ENCODE measurements around the gene MORN1. TPM values are rescaled to one million over a fixed set of nuclear protein-coding genes. Genes with fewer than 3 reads are reported as not detected.

MORN1 gene
- total and polyA plus RNA-seq, 9 of the 15 experiments (the other 6 are each of a cell fraction or from before 2014, with no cell fraction given): 0.24 to 9.3 (median 4.2) TPM

- Histone ChIP-seq H3K27ac (ENCODE audit: extremely low read depth, low read depth, low read length) (no peak overlapping the region), H3K4me3 (no peak overlapping the region), H2AFZ (ENCODE audit: low read depth, low read length) (no peak overlapping the region), H3K79me2 (ENCODE audit: control insufficient read depth, insufficient read depth, low read length) (peaks cover 4% of the 10 kb centered on the region; the same call in 1 of the 3 replicates), H3K27me3 (ENCODE audit: control insufficient read depth in 2 of 2, insufficient read depth in 2 of 2, low read length in 2 of 2) (no peaks in the 10 kb centered on the region), H3K9me1 (ENCODE audit: control insufficient read depth, insufficient read depth, low read length) (no peaks in the 10 kb centered on the region), H3K4me1 (replicated peaks in 1 of 2; ENCODE audit: control insufficient read depth in 2 of 2, insufficient read depth in 2 of 2, low read length in 2 of 2) (peaks cover 0 to 37% of the 10 kb centered on the region in 2 experiments; a peak in 1 of 5 replicates), H3K9me3 (replicated peaks; ENCODE audit: control insufficient read depth, insufficient read depth, low read depth, low read length) (no peaks in the 10 kb centered on the region), H4K20me1 (replicated peaks; ENCODE audit: control insufficient read depth, insufficient read depth, low read length) (peaks cover 9% of the 10 kb centered on the region; the same call in 1 of the 2 replicates), H3K36me3 (ENCODE audit: control insufficient read depth, insufficient read depth, low read length) (peaks cover 87% of the 10 kb centered on the region), H3K9ac (ENCODE audit: insufficient read depth in 1 of 2, low read depth in 2 of 2, low read length in 2 of 2) (0 out of 4 replicates have a peak overlapping the region, but pooled peaks of 1 of the 2 experiments have one; percentile 31), H3K4me2 (ENCODE audit: insufficient read depth, low read length) (no peak overlapping the region)
- FAIRE-seq (no peak), DNase-seq (ENCODE audit: extremely low read depth in 1 of 4, low spot score in 3 of 4) (no peak), ATAC-seq (no peak)
- intact Hi-C loops (cut with micrococcal nuclease): no loop called here
- BruUV-seq (replicated peaks): no TSS peak
- CTCF ChIA-PET (ENCODE audit: low intra/inter-chr PET ratio): no interaction called here
- POLR2A ChIA-PET: interaction anchor here (1.0 kb wide), 1 partner anchor 86 kb away, joined by 3 read pairs; no protein-coding TSS in a partner anchor
- in situ Hi-C loops (cut with MboI): no loop called here
- peak; percentile 49; the same call in 1 of the 2 replicates for TF ChIP-seq RBFOX2 (IDR thresholded peaks at IDR 0.05; ENCODE audit: low read depth, low read length)
- TF ChIP-seq THAP7 (CRISPR knock-in tag; IDR thresholded peaks at IDR 0.05): no peak
- TF ChIP-seq LCOR (CRISPR knock-in tag; IDR thresholded peaks at IDR 0.05): no peak
- TF ChIP-seq NFIX (CRISPR knock-in tag; IDR thresholded peaks at IDR 0.05; ENCODE audit: low read depth): no peak
- no peak for TF ChIP-seq ZNF41 (CRISPR knock-in tag; conservative IDR thresholded peaks at IDR 0.05)
- TF ChIP-seq NCOA1 (IDR thresholded peaks at IDR 0.05; ENCODE audit: low read depth): no peak
- peak; percentile 67 for TF ChIP-seq POLR2G (IDR thresholded peaks at IDR 0.05; ENCODE audit: low read depth, low read length)
- no peak for TF ChIP-seq HDAC3 (IDR thresholded peaks at IDR 0.05; ENCODE audit: borderline replicate concordance, partially characterized antibody)
- TF ChIP-seq RBM22 (IDR thresholded peaks at IDR 0.05; ENCODE audit: low read depth, low read length, poor library complexity, severe bottlenecking): peak; percentile 66
- TF ChIP-seq PKNOX1 (IDR thresholded peaks at IDR 0.05): no peak
- TF ChIP-seq MNT (conservative IDR thresholded peaks at IDR 0.05): no peak
- no peak for TF ChIP-seq RERE (CRISPR knock-in tag; IDR thresholded peaks at IDR 0.05; ENCODE audit: borderline replicate concordance)
- WGBS (ENCODE audit: insufficient coverage, low coverage, missing lambda C conversion rate): 92% methylated on average over 14 of the region's 23 CpGs
Observed at GRCh38 chr1:2402420-2402819, 11.1 kb upstream of the MORN1 start.

Data from K562 (cell line).